Panc1 (cell line): Measurements from ENCODE around the gene HLA-DPB1. TPM values are rescaled to one million over a fixed set of nuclear protein-coding genes. Genes with fewer than 3 reads are reported as not detected.

Experiments
- ATAC-seq: fragments of 200-7000 bp; cut with Tn5 transposase; 2 replicates; pipeline ENCODE4 v1.9.1; 2020; ENCODE audit warnings: mild to moderate bottlenecking, moderate library complexity
- Bru-seq: library from RNA; stranded (reverse); fragments of 400-500 nt; gene quantifications from one replicate; lab custom pipeline; 2021; lab: Mats Ljungman, UMichigan
- BruChase-seq, 2 experiments: library from RNA; stranded (reverse); fragments of 400-500 nt; gene quantifications; one replicate each; lab custom pipeline; 2021; lab: Mats Ljungman, UMichigan
- BruUV-seq: library from RNA; stranded (reverse); fragments of 400-500 nt; replicated peaks from 2 replicates; lab custom pipeline; 2021; lab: Mats Ljungman, UMichigan
- CTCF ChIA-PET: fragments of 300-600 bp; sonication (Branson Sonifier 250); formaldehyde crosslinking; loops from one replicate; lab custom pipeline; 2022; ENCODE audit warnings: antibody characterized with exemption; lab: Charles Lee
- POLR2A ChIA-PET: fragments of 300-600 bp; sonication (Branson Sonifier 250); formaldehyde crosslinking; loops from one replicate; lab custom pipeline; 2022; ENCODE audit warnings: antibody characterized with exemption; lab: Charles Lee
- DNase-seq: peaks from one replicate; pipeline ENCODE4 v3.0.0-alpha.2; 2010; ENCODE audit warnings: low read depth, low spot score
- H3K27ac ChIP-seq: 2 replicates; pipeline ENCODE4 v1.5.1; 2011; ENCODE audit warnings: mild to moderate bottlenecking, low read length, inconsistent platforms
- H3K27me3 ChIP-seq: fragments of 200-500 bp; sonication (Bioruptor generic); 2 replicates; pipeline ENCODE4 v1.6.0; 2014; ENCODE audit warnings: low read length, inconsistent platforms; ENCODE audit not compliant: control insufficient read depth, insufficient read depth
- H3K36me3 ChIP-seq: fragments of 200-500 bp; sonication (Bioruptor generic); 2 replicates; pipeline ENCODE4 v1.5.1; 2014; ENCODE audit warnings: inconsistent platforms, mild to moderate bottlenecking, low read length, moderate library complexity; ENCODE audit not compliant: control insufficient read depth, insufficient read depth
- H3K4me1 ChIP-seq: 2 replicates; pipeline ENCODE4 v1.5.1; 2011; ENCODE audit warnings: inconsistent platforms, mild to moderate bottlenecking, low read length, moderate library complexity; ENCODE audit not compliant: control insufficient read depth, insufficient read depth
- H3K4me3 ChIP-seq, 2 experiments: 2 replicates each; pipeline ENCODE4 v1.5.1; 2011 to 2012; ENCODE audit warnings: low read depth in 2 of 2, low read length in 2 of 2, mild to moderate bottlenecking in 2 of 2, inconsistent platforms in 1 of 2, moderate library complexity in 1 of 2
- H3K9me3 ChIP-seq: fragments of 200-500 bp; sonication (Bioruptor generic); 2 replicates; pipeline ENCODE4 v1.5.1; 2014; ENCODE audit warnings: low read depth, mild to moderate bottlenecking, inconsistent platforms, low read length, moderate library complexity; ENCODE audit not compliant: control insufficient read depth, insufficient read depth
- POLR2AphosphoS5 ChIP-seq: IDR thresholded peaks from 2 replicates; pipeline ENCODE4 v1.6.1; 2012; ENCODE audit warnings: mild to moderate bottlenecking, low read depth, low read length, moderate library complexity
- REST ChIP-seq, 2 experiments: IDR thresholded peaks; 2 replicates each; pipeline ENCODE4 v1.6.1; 2011 to 2012; ENCODE audit warnings: low read depth in 2 of 2, control low read depth in 1 of 2, low read length in 1 of 2, mild to moderate bottlenecking in 1 of 2, moderate library complexity in 1 of 2; ENCODE audit not compliant: insufficient read depth in 1 of 2
- SIN3A ChIP-seq: IDR thresholded peaks from 2 replicates; pipeline ENCODE4 v1.6.1; 2012; ENCODE audit warnings: low read depth, mild to moderate bottlenecking, low read length, moderate library complexity, borderline replicate concordance; ENCODE audit not compliant: insufficient read depth
- TCF7L2 ChIP-seq: IDR thresholded peaks from 2 replicates; pipeline ENCODE4 v1.6.1; 2011; ENCODE audit warnings: mild to moderate bottlenecking, low read depth, low read length, inconsistent platforms
- in situ Hi-C: cut with HindIII; loops from 2 replicates; pipeline ENCODE4 v1.10.0; 2016; ENCODE audit warnings: low sequenced_read_pairs, low pct_unique_long_range_greater_than_20kb
- intact Hi-C: fragments of 100-400 bp; cut with micrococcal nuclease; formaldehyde crosslinking; loops from one replicate; pipeline ENCODE4 v1.10.0; 2022; ENCODE audit not compliant: unreplicated experiment
- long read RNA-seq: library from polyadenylated mRNA; unstranded; transcript quantifications from one replicate; pipeline ENCODE4 v2.0.0, GENCODE V29; 2021; ENCODE audit not compliant: unreplicated experiment
- polyA plus RNA-seq: library from polyadenylated mRNA; unstranded; fragments of >200 nt; gene quantifications from one replicate; pipeline ENCODE4 v1.2.1, GENCODE V29; 2012; ENCODE audit warnings: missing spikeins; ENCODE audit not compliant: insufficient read length
- total RNA-seq: library from RNA; stranded (reverse); gene quantifications from one replicate; pipeline ENCODE4 v1.2.1, GENCODE V29; 2021; ENCODE audit not compliant: unreplicated experiment
- TF ChIP-seq, protein P1 (sequence below): fragments of 450-650 bp; IDR thresholded peaks from 2 replicates; pipeline ENCODE4 v1.5.1; 2017; ENCODE audit warnings: mild to moderate bottlenecking

HLA-DPB1 gene
- 0.64 TPM for total RNA-seq
- polyA plus RNA-seq: not detected
- Bru-seq, nascent RNA: percentile 23 among the genes with signal in this experiment
- percentile 28 among the genes with signal in this experiment for BruChase-seq, experiment 1, labeled RNA remaining after a 2-hour chase
- percentile 31 among the genes with signal in this experiment for BruChase-seq, experiment 2, labeled RNA remaining after a 6-hour chase
- long read RNA-seq: 0 reads

DNA sequence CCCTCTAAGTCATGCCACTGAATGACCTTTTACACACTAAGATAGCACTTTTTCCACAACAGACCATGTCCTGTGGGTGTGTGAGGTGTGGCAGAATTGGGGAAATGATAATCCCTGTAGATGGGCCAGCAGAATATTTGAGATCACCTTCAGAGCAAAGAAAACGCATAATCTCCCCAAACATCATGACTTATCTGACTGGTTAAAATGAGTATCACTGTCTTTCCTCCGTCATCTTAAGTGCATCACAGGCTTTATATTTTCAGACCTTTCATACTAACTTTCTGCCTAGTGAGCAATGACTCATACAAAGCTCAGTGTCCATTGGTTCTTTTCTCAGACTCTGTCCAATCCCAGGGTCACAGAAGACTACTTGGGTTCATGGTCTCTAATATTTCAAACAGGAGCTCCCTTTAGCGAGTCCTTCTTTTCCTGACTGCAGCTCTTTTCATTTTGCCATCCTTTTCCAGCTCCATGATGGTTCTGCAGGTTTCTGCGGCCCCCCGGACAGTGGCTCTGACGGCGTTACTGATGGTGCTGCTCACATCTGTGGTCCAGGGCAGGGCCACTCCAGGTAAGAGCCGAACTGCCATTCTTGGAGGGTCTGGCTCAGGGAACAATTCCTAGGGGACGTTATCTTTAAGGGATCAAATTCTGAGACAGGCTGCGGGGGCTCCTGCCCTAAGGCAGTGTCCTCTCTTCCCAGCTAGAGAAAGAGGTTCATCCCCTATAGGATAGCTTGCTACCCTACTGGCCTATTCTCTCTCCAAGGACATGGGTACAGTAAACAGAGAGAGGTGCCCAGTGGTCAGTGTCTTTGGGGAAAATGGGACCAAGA is at the start of gene HLA-DPB1:
Gene HLA-DPB1, plus strand, starts transcription at position 423 of the 838 bp plus-strand sequence. Its CDS starts 52 bp downstream, at position 475.
- POLR2A ChIA-PET: no interaction called here
- CTCF ChIA-PET: no interaction called here
- in situ Hi-C loops: no loop called here

More for the DNA sequence above, at the start of gene HLA-DPB1:
- TF ChIP-seq REST (IDR thresholded peaks at IDR 0.05; ENCODE audit: insufficient read depth in 1 of 2, low read depth in 2 of 2, low read length in 1 of 2) (no peak), POLR2AphosphoS5 (no peak), SIN3A (no peak), TCF7L2 (no peak)
- TF ChIP-seq, protein P1, sequence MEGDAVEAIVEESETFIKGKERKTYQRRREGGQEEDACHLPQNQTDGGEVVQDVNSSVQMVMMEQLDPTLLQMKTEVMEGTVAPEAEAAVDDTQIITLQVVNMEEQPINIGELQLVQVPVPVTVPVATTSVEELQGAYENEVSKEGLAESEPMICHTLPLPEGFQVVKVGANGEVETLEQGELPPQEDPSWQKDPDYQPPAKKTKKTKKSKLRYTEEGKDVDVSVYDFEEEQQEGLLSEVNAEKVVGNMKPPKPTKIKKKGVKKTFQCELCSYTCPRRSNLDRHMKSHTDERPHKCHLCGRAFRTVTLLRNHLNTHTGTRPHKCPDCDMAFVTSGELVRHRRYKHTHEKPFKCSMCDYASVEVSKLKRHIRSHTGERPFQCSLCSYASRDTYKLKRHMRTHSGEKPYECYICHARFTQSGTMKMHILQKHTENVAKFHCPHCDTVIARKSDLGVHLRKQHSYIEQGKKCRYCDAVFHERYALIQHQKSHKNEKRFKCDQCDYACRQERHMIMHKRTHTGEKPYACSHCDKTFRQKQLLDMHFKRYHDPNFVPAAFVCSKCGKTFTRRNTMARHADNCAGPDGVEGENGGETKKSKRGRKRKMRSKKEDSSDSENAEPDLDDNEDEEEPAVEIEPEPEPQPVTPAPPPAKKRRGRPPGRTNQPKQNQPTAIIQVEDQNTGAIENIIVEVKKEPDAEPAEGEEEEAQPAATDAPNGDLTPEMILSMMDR: no peak
- Histone ChIP-seq H3K27ac (no peak within 1 kb of the TSS), H3K27me3 (peaks cover 18% of the 10 kb centered on the region), H3K4me1 (no peaks in the 10 kb centered on the region), H3K36me3 (no peaks in the 10 kb centered on the region), H3K4me3 (no peak within 1 kb of the TSS), H3K9me3 (no peaks in the 10 kb centered on the region)
- intact Hi-C loops: no loop called here
- peak; percentile 74; the same call in 1 of the 2 replicates for ATAC-seq
- no peak for DNase-seq
- no TSS peak for BruUV-seq
